NCI-H1694 (cell line): ENCODE results near the gene PSMD12.
"Not testable (repeated sequence)": the region's sequence is repeated elsewhere in the genome, so short reads cannot be mapped to it uniquely, and the experiment has no call there.

Source experiments
- DNase-seq: peaks from one replicate; lab custom pipeline; 2025; lab: John Stamatoyannopoulos, UW

Gene PSMD12

DNA sequence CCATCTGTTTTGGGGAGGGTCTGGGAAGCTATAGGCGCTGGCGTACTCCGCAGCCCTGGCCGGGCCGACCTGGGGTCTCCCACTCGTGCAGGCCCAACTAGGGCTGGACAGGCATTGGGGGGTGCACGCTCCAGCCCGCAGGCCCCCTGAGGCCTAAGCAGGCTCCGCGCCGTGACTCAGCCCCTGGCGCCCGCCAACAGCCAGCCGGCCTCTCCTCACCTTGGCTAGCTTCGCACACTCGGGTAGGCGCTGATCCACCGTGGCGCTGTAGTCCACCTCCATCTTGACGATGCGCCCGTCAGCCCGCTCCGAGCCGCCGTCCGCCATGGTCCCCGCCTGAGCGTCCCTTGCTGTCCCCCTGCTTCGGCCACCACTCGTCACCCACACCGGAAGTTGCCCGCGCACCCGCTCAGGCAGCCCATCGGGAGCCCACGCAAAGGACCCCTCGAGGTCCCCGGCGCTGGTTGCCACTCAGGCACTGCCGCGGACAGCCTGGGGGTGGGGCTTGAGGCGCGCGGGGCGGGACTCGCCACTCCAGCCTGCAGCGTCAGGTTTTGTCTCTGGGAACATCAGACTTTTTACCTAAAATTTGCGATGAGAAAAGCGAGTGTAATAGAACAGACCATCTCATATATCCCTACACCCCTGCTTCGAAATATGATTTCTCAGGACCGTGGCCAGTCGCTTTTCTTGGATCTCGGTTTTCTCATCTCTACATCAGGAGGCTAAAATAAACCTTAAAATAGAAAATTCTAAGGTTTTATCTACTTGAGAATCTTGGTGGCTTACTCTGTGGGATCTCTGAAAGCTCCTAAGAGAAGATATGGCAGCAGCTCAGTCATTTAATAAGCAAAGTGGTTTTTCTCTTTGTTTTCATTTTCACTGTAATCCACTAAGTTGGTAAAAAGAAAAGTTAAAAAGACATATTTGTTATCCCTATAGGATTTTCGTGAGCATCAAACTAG lies at the start of gene PSMD12:
Gene PSMD12 (minus strand): TSS at position 385 of the 965 bp plus-strand sequence. CDS start 58 bp downstream, at position 327.
- peak; percentile 72 for DNase-seq

GRCh38 chr17:67415291-67415690 lies 48.9 kb upstream of the PSMD12 start:
- no peak for DNase-seq

DNA sequence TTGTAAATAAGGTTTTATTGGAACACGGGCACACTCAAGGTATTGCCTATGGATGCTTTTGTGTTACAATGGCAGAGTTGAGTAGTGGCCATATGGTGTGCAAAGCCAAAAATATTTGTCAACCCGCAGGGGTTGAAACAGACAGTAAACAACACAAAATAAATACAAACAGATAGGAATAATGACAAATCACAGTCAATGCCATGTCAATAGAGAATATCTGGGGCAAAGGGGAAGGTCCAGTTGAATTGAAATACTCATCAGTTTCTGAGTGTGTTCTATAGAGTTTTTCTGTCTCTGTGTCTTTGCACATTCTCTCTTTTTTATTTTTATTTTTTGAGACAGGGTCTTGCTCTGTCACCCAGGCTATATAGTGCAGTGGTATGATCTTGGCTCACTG lies 48.2 kb upstream of the PSMD12 start:
- no peak for DNase-seq

GRCh38 chr17:67414130-67414529 lies 47.8 kb upstream of the PSMD12 start:
- DNase-seq: no peak

DNA sequence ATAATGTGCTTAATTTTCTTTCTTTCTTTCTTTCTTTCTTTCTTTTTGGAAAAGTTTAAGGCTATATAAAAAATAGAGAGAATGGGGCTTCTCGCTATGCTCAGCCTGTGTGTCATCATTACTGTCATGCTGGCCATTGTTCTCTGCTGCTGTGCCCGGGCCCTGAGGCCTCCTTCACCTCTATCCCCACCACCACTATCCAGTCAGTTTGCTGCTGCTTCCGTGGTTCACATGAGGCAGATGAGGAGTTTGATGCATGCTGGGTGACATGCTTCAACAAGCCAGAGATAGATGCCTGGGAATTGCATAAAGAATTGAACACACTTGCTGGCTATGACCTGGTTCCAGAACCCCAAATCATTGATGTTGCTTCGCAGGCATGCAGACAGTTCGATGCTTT lies 47.0 kb upstream of the PSMD12 start:
- no peak for DNase-seq

GRCh38 chr17:67412941-67413340 lies 46.6 kb upstream of the PSMD12 start:
- no peak for DNase-seq

- no peak for DNase-seq
These were observed 45.7 kb upstream of the PSMD12 start for GRCh38 chr17:67412032-67412431.

DNA sequence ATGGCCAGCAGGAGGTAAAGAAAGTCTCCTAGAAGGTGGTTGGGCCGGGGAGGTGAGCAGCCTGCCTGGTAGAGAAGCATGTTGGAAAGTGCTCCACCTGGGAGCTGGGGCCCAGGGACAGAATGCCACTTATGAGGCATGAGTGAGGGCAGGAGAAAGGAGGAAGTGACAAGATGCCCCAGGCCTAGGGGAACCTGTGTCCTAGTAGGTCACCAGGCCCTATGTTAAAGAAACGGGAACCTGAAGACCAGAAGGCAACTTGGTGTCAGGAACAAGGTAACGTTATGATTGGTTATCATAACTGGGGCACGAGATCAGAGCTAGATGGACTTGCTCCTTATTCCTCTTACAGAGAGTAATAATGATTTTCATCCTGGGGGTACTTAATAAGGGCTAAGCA lies 45.0 kb upstream of the PSMD12 start:
- DNase-seq: no peak

GRCh38 chr17:67408455-67408830 lies 42.1 kb upstream of the PSMD12 start:
- DNase-seq: not testable (repeated sequence)

DNA sequence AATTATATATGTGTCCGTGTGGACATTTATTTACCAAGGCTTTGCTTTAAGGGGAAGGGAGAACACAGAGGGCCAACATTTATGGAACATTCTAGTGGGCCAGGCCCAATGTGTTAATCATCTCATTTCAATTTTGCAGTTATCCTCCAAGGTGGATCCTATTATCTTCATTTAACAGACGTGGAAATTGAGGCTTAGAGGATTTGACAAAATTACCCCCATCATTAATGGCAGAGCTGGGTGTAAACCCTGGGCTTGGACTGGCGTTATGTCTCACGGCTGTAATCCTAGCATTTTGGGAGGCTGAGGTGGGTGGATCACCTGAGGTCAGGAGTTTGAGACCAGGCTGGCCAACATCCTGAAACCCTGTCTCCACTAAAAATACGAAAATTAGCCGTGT lies 37.1 kb upstream of the PSMD12 start:
- DNase-seq: no peak

DNA sequence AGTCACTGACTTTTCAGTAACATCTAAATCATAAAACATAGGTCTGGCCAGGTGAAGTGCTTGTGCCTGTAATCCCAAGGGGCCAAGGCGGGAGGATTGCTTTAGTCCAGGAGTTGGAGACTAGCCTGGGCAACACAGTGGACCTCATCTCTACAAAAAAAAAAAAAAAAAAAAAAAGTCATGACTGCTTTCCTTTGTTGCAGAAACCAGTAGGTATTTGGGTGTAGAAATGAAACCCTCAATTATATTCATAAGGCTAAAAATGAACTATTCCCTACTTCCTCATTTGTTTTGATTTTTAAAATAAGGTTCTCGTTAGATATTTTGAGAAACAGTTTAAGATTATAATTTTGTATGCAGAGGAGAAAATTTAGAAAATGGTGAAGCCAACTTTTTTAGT lies 36.7 kb upstream of the PSMD12 start:
- DNase-seq: no peak

- DNase-seq: no peak
These were observed 35.5 kb upstream of the PSMD12 start for GRCh38 chr17:67401598-67402504.

- DNase-seq: no peak
These were observed 34.7 kb upstream of the PSMD12 start for GRCh38 chr17:67401106-67401505.

DNA sequence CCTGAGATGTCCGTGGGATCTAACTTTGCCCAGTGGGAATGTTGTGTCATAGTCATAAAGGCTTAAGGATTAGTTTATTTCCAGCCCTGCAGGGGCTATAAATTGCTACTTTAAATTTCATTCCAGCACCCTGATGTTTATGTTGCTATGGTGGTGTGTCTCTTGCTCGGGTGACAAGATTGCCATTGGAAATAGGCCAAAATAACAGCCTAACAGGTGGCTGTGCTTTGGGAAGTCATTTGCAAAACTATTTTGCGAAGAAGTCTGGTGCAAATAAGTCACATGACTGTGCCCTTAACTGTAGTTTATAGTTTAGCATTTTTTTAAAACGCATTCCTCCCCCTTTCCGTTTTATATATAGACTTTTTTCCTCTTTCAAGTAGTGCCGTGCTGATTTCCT lies 33.8 kb upstream of the PSMD12 start:
- no peak for DNase-seq

GRCh38 chr17:67399676-67400075 lies 33.3 kb upstream of the PSMD12 start:
- no peak for DNase-seq

DNA sequence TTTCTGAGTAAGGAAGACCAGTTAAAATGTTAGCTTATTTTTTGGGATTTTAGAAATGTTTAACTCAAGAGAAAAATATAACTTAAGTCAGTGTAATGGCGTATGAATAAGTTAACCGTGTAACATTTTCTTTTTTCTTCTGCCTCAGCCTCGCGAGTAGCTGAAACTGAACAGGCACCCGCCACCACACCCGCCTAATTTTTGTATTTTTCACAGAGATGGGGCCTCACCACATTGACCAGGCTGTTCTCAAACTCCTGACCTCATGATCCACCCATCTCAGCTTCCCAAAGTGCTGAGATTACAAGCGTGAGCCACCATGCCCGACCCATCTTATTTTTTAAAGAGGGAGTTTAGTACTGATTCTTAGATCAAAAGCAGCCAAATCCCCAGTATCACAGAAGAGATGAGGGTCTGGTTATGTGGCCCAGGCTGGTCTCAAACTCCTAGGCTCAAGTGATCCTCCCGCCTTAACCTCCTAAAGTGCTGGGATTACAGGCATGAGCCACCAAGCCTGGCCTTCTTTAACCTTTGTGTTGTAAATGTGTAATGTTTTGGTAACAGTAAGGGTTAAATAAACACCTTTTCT lies 27.5 kb upstream of the PSMD12 start:
- no peak for DNase-seq

DNA sequence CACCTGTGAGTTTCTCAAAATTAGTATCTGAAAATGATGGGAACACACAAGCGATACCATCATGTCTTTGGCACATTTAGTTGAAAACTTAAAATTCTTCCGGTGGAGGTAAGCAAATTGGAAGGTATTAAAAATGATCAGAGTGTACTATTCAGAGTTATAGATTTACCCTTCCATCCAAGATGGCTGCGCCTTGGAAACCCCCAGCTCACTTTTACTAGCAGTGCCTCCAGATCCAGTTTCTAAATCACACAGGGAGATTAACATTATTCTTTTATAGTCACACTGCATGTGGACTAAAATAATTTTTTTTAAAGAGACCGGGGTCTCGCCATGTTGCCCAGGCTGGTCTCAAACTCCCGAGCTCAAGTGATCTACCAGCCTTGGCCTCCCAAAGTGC lies 25.7 kb upstream of the PSMD12 start:
- DNase-seq: no peak

- no peak for DNase-seq
These were observed 24.4 kb upstream of the PSMD12 start for GRCh38 chr17:67390646-67391361.

DNA sequence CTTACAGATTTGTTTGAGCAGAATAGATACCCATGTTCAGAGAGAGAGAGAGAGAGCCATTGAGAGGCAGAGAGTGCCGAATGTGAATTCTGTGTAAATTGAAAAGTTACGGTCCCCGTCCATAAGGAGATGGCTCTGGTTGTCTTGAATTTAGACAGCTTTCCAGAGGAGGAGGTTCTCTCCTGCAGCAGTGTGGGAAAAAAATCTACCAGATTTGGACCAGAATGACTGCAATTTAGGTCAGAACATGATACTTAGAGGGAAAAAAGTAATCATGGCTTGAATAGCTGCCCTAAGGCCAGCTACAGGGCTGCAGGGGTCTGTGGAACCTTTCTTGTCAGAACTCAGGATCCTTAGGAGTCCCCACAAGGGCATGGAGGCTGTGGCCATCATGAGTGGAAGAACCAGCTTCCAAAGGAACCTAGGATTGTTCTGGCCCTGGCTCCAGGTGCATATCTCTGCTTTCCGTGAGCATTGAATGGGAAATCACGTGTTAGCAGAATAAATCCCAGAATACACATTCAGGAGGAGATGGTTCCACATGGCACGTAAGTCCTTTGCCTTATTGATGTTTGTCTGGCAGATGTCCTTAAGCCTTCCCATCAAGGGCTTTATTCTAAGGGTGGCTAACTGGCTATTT lies 23.7 kb upstream of the PSMD12 start:
- DNase-seq: no peak

GRCh38 chr17:67388986-67389385 lies 22.6 kb upstream of the PSMD12 start:
- no peak for DNase-seq

GRCh38 chr17:67388536-67388935 lies 22.2 kb upstream of the PSMD12 start:
- DNase-seq: not testable (repeated sequence)
